H4 (cell line): ENCODE measurements around the gene PLIN3. TPM values are rescaled to one million over a fixed set of nuclear protein-coding genes. Genes with fewer than 3 reads are reported as not detected.

ENCODE experiments used
- total RNA-seq: library from RNA; depleted of rRNA; stranded (reverse); fragments of >200 nt; shearing (Covaris generic); gene quantifications from 2 replicates; pipeline ENCODE4 v1.2.3, GENCODE V29; 2014; rRNA removed

PLIN3 gene
- total RNA-seq, 1 experiment from 2014 or later, result 86.6 TPM

Other genes starting within 250 kb of the PLIN3 start
- gene TNFAIP8L1, start 228.2 kb downstream of the PLIN3 start, total RNA-seq, result 2.7 and 2.8 TPM in 2 replicates
- gene MYDGF, start 197.3 kb downstream of the PLIN3 start, total RNA-seq, result 165 and 192 TPM in 2 replicates
- 27.7 and 47.5 TPM in 2 replicates for gene DPP9, start 143.8 kb downstream of the PLIN3 start, total RNA-seq
- gene FEM1A, start 75.9 kb downstream of the PLIN3 start, total RNA-seq, result 6.0 and 6.1 TPM in 2 replicates
- 0.49 and 0.64 TPM in 2 replicates for gene TICAM1, start 36.0 kb downstream of the PLIN3 start, total RNA-seq
- gene ARRDC5, start 35.2 kb upstream of the PLIN3 start, total RNA-seq, result not detected in 2 replicates
- gene UHRF1, start 41.8 kb upstream of the PLIN3 start, total RNA-seq, result 26.9 and 35.8 TPM in 2 replicates
- gene KDM4B, start 101.4 kb upstream of the PLIN3 start, total RNA-seq, result 4.6 and 7.2 TPM in 2 replicates